HG03432 (cell line): ENCODE results near the gene MUSK.

Experiments
- ATAC-seq: cut with Tn5 transposase; IDR thresholded peaks from one replicate; pipeline ENCODE4 v1.9.1; 2021; ENCODE audit warnings: mild to moderate bottlenecking, moderate library complexity; ENCODE audit not compliant: unreplicated experiment

MUSK gene

GRCh38 chr9:110668570-110669167 is at the start of gene MUSK:
Gene MUSK (plus strand): TSS chr9:110668791. CDS start chr9:110668905, 114 bp downstream.
- ATAC-seq = no peak

- no peak for ATAC-seq
Observed at GRCh38 chr9:110619831-110620230, 48.8 kb upstream of the MUSK start.

GRCh38 chr9:110620726-110621125 is 47.9 kb upstream of the MUSK start:
- ATAC-seq = no peak

- no peak for ATAC-seq
Observed at GRCh38 chr9:110622368-110622767, 46.2 kb upstream of the MUSK start.

- ATAC-seq = no peak
Observed at GRCh38 chr9:110623462-110624025, 45.0 kb upstream of the MUSK start.

GRCh38 chr9:110626101-110626829 is 42.3 kb upstream of the MUSK start:
- ATAC-seq = peak; percentile 98

GRCh38 chr9:110635589-110635988 is 33.0 kb upstream of the MUSK start:
- ATAC-seq = no peak

- no peak for ATAC-seq
Observed at GRCh38 chr9:110638381-110638954, 30.1 kb upstream of the MUSK start.

- ATAC-seq = no peak
Observed at GRCh38 chr9:110640736-110641135, 27.9 kb upstream of the MUSK start.

GRCh38 chr9:110641293-110641692 is 27.3 kb upstream of the MUSK start:
- ATAC-seq = no peak

- no peak for ATAC-seq
Observed at GRCh38 chr9:110648696-110649095, 19.9 kb upstream of the MUSK start.

GRCh38 chr9:110650261-110650660 is 18.3 kb upstream of the MUSK start:
- ATAC-seq = no peak

- ATAC-seq = no peak
Observed at GRCh38 chr9:110650991-110651411, 17.6 kb upstream of the MUSK start.

GRCh38 chr9:110655754-110656641 is 12.6 kb upstream of the MUSK start:
- no peak for ATAC-seq

- no peak for ATAC-seq
Observed at GRCh38 chr9:110659891-110660541, 8.6 kb upstream of the MUSK start.

GRCh38 chr9:110669433-110669832 is 842 bp downstream of the MUSK start:
- ATAC-seq = no peak

- no peak for ATAC-seq
Observed at GRCh38 chr9:110671849-110672248, 3.3 kb downstream of the MUSK start.

GRCh38 chr9:110672873-110673510 is 4.4 kb downstream of the MUSK start:
- ATAC-seq = no peak

GRCh38 chr9:110687497-110687896 is 18.9 kb downstream of the MUSK start:
- ATAC-seq = no peak

- no peak for ATAC-seq
Observed at GRCh38 chr9:110688329-110688728, 19.7 kb downstream of the MUSK start.
